ENCODE data around the gene OR2A25. TPM values are rescaled to one million over a fixed set of nuclear protein-coding genes. Genes with fewer than 3 reads are reported as not detected.

Gene OR2A25
- polyA plus RNA-seq, 1 experiment = not detected

- Histone ChIP-seq H3K4me3 (ENCODE audit: low read depth, low read length) (no peak overlapping the region), H3K27me3 (ENCODE audit: control insufficient read depth, insufficient read depth, low read length) (no peaks in the 10 kb centered on the region), H3K9me3 (ENCODE audit: control insufficient read depth, insufficient read depth, low read length) (no peaks in the 10 kb centered on the region), H3K27ac (ENCODE audit: low read depth, low read length) (no peak overlapping the region)
- ChIA-PET POLR2A (no interaction called here), CTCF (no interaction called here)
- TF ChIP-seq CTCF (IDR thresholded peaks at IDR 0.05; ENCODE audit: low read depth, low read length) = no peak
- no peak for DNase-seq (ENCODE audit: low read depth, low spot score)
Measured at GRCh38 chr7:144069953-144070352, 342 bp downstream of the OR2A25 start.

- no peak for DNase-seq (ENCODE audit: low read depth, low spot score)
- H3K27me3 ChIP-seq (ENCODE audit: control insufficient read depth, insufficient read depth, low read length) = no peaks in the 10 kb centered on the region
- CTCF ChIA-PET = interaction anchor here (0.5 kb wide), 1 partner anchor 695 kb away, joined by 4 read pairs; no protein-coding TSS in a partner anchor
- no peaks in the 10 kb centered on the region for H3K9me3 ChIP-seq (ENCODE audit: control insufficient read depth, insufficient read depth, low read length)
- no peak overlapping the region for H3K27ac ChIP-seq (ENCODE audit: low read depth, low read length)
- 0 out of 2 replicates have a peak, but pooled peaks have one; percentile 8 for TF ChIP-seq CTCF (IDR thresholded peaks at IDR 0.05; ENCODE audit: low read depth, low read length)
- POLR2A ChIA-PET = no interaction called here
- H3K4me3 ChIP-seq (ENCODE audit: low read depth, low read length) = no peak overlapping the region
Measured at GRCh38 chr7:144074374-144074773, 4.8 kb downstream of the OR2A25 start.

GRCh38 chr7:144085978-144086377, 16.4 kb downstream of the OR2A25 start, which contains the start of gene OR2A12:
Gene OR2A12 (plus strand): TSS chr7:144086278. CDS start chr7:144095108, 8,830 bp downstream.
- Histone ChIP-seq H3K27ac (ENCODE audit: low read depth, low read length) (no peak within 1 kb of the TSS), H3K27me3 (ENCODE audit: control insufficient read depth, insufficient read depth, low read length) (no peaks in the 10 kb centered on the region), H3K9me3 (ENCODE audit: control insufficient read depth, insufficient read depth, low read length) (no peaks in the 10 kb centered on the region), H3K4me3 (ENCODE audit: low read depth, low read length) (no peak within 1 kb of the TSS)
- CTCF ChIA-PET = no interaction called here
- POLR2A ChIA-PET = no interaction called here
- no peak for TF ChIP-seq CTCF (IDR thresholded peaks at IDR 0.05; ENCODE audit: low read depth, low read length)
- DNase-seq (ENCODE audit: low read depth, low spot score) = no peak

GRCh38 chr7:144086730-144087129, 17.1 kb downstream of the OR2A25 start:
- H3K9me3 ChIP-seq (ENCODE audit: control insufficient read depth, insufficient read depth, low read length) = no peaks in the 10 kb centered on the region
- TF ChIP-seq CTCF (IDR thresholded peaks at IDR 0.05; ENCODE audit: low read depth, low read length) = no peak
- no peaks in the 10 kb centered on the region for H3K27me3 ChIP-seq (ENCODE audit: control insufficient read depth, insufficient read depth, low read length)
- no peak overlapping the region for H3K27ac ChIP-seq (ENCODE audit: low read depth, low read length)
- no peak for DNase-seq (ENCODE audit: low read depth, low spot score)
- no peak overlapping the region for H3K4me3 ChIP-seq (ENCODE audit: low read depth, low read length)
- ChIA-PET POLR2A (no interaction called here), CTCF (no interaction called here)

- no peak overlapping the region for H3K27ac ChIP-seq (ENCODE audit: low read depth, low read length)
- H3K9me3 ChIP-seq (ENCODE audit: control insufficient read depth, insufficient read depth, low read length) = no peaks in the 10 kb centered on the region
- no peak for TF ChIP-seq CTCF (IDR thresholded peaks at IDR 0.05; ENCODE audit: low read depth, low read length)
- no peak overlapping the region for H3K4me3 ChIP-seq (ENCODE audit: low read depth, low read length)
- no peak for DNase-seq (ENCODE audit: low read depth, low spot score)
- ChIA-PET POLR2A (no interaction called here), CTCF (no interaction called here)
- no peaks in the 10 kb centered on the region for H3K27me3 ChIP-seq (ENCODE audit: control insufficient read depth, insufficient read depth, low read length)
Measured at GRCh38 chr7:144087230-144087629, 17.6 kb downstream of the OR2A25 start.
